Lower leg skin (tissue), 4 donors: ENCODE results near the gene GM2A. TPM values are rescaled to one million over a fixed set of nuclear protein-coding genes. Genes with fewer than 3 reads are reported as not detected.
"Not testable (repeated sequence)": the region's sequence is repeated elsewhere in the genome, so short reads cannot be mapped to it uniquely, and the experiment has no call there.

ENCODE experiments used
- DNase-seq, 2 donors: peaks; one replicate each; pipeline ENCODE4 v3.0.0-alpha.2; 2019; ENCODE audit warnings: low spot score in 2 of 2
- H3K4me3 ChIP-seq: fragments of 200-600 bp; sonication (generic); 2 replicates; pipeline ENCODE4 v1.5.1; 2017; ENCODE audit warnings: mild to moderate bottlenecking, low read depth; ENCODE audit not compliant: poor library complexity, severe bottlenecking
- CTCF ChIP-seq, 3 donors: fragments of 450-650 bp; IDR thresholded peaks; one replicate each; pipeline ENCODE4 v1.5.1; 2016; ENCODE audit warnings: antibody characterized with exemption in 3 of 3, mild to moderate bottlenecking in 3 of 3, moderate library complexity in 2 of 3
- POLR2A ChIP-seq, 2 donors: fragments of 450-650 bp; IDR thresholded peaks; one replicate each; pipeline ENCODE4 v1.6.1; 2016 to 2017; ENCODE audit warnings: antibody characterized with exemption in 2 of 2, mild to moderate bottlenecking in 1 of 2, moderate library complexity in 1 of 2
- WGBS, 2 donors: methylation state at CpG; one replicate each; pipeline ENCODE4 v1.1.5; 2018; 5-methylcytosine and 5-hydroxymethylcytosine counted together
- intact Hi-C: fragments of 100-400 bp; cut with DNase I; formaldehyde crosslinking; loops from one replicate; pipeline ENCODE4 v1.15.0; 2023; ENCODE audit warnings: low total_unique reads
- total RNA-seq, 4 donors: library from RNA; depleted of rRNA; stranded (reverse); fragments of >200 nt; gene quantifications; one replicate each; pipeline ENCODE4 v1.1.0, GENCODE V29; 2016

The GM2A gene
- total RNA-seq, 4 donors from 2014 or later, result 88.8 to 138 (median 123) TPM

- H3K4me3 ChIP-seq, result no peak overlapping the region
- DNase-seq, result no peak
- intact Hi-C loops, result no loop called here
- no peak for TF ChIP-seq POLR2A (IDR thresholded peaks at IDR 0.05)
- TF ChIP-seq CTCF (IDR thresholded peaks at IDR 0.05), result no peak
- WGBS, 2 donors, result 67 to 94% methylated on average over 1 of the region's 1 CpG
Measured at GRCh38 chr5:151296478-151296830, 43.5 kb downstream of the GM2A start.

GRCh38 chr5:151296974-151297373 lies 44.0 kb downstream of the GM2A start:
- intact Hi-C loops, result no loop called here
- DNase-seq, result no peak
- TF ChIP-seq CTCF (IDR thresholded peaks at IDR 0.05) (no peak), POLR2A (IDR thresholded peaks at IDR 0.05) (no peak)
- WGBS, 2 donors, result 73 to 81% methylated on average over 2 of the region's 2 CpGs
- H3K4me3 ChIP-seq, result no peak overlapping the region

- intact Hi-C loops, result no loop called here
- WGBS, 2 donors, result 34 to 67% methylated on average over 6 of the region's 6 CpGs
- no peak for TF ChIP-seq POLR2A (IDR thresholded peaks at IDR 0.05)
- TF ChIP-seq CTCF (IDR thresholded peaks at IDR 0.05), result no peak
- H3K4me3 ChIP-seq, result no peak overlapping the region
- no peak for DNase-seq
Measured at GRCh38 chr5:151298063-151298855, 45.3 kb downstream of the GM2A start.

GRCh38 chr5:151303666-151304065 lies 50.7 kb downstream of the GM2A start, which contains the start of gene SLC36A3:
Gene SLC36A3 (minus strand): TSS chr5:151303766. CDS start chr5:151303354, 412 bp downstream.
- 78 to 87% methylated on average over 2 of the region's 2 CpGs for WGBS, 2 donors
- no peak for DNase-seq
- intact Hi-C loops, result no loop called here
- no peak for TF ChIP-seq POLR2A (IDR thresholded peaks at IDR 0.05)
- TF ChIP-seq CTCF (IDR thresholded peaks at IDR 0.05), result no peak
- H3K4me3 ChIP-seq, result no peak within 1 kb of the TSS

GRCh38 chr5:151309266-151309665 lies 56.3 kb downstream of the GM2A start:
- WGBS, 2 donors, result 93 to 95% methylated on average over 10 to 26 of the region's 27 CpGs
- DNase-seq, H3K4me3 ChIP-seq, intact Hi-C loops: not testable (repeated sequence)

GRCh38 chr5:151309821-151310220 lies 56.8 kb downstream of the GM2A start:
- 89 to 97% methylated on average over 15 of the region's 15 CpGs for WGBS, 2 donors
- not testable (repeated sequence) for DNase-seq, H3K4me3 ChIP-seq
- intact Hi-C loops, result loop anchor here (10.0 kb wide), 1 partner anchor 185 kb away; no protein-coding TSS in a partner anchor

- intact Hi-C loops, result loop anchor here (10.0 kb wide), 1 partner anchor 186 kb away; no protein-coding TSS in a partner anchor
- no peak for TF ChIP-seq CTCF (IDR thresholded peaks at IDR 0.05)
- no peak for TF ChIP-seq POLR2A (IDR thresholded peaks at IDR 0.05)
- H3K4me3 ChIP-seq, result no peak overlapping the region
- DNase-seq, result no peak
Measured at GRCh38 chr5:151310932-151311331, 57.9 kb downstream of the GM2A start.
